ENCODE data around the gene ALG12.

The ALG12 gene

GRCh38 chr22:49892226-49892899, 25.9 kb downstream of the ALG12 start:
- no peak overlapping the region for H3K4me3 ChIP-seq (ENCODE audit: low read length)
- no peak for TF ChIP-seq CTCF (conservative IDR thresholded peaks at IDR 0.05; ENCODE audit: low read depth, low read length)
- DNase-seq (ENCODE audit: low read depth): no peak

GRCh38 chr22:49889071-49889470, 29.2 kb downstream of the ALG12 start:
- H3K4me3 ChIP-seq (ENCODE audit: low read length): no peak overlapping the region
- no peak for TF ChIP-seq CTCF (conservative IDR thresholded peaks at IDR 0.05; ENCODE audit: low read depth, low read length)
- no peak for DNase-seq (ENCODE audit: low read depth)

GRCh38 chr22:49887702-49888101, 30.5 kb downstream of the ALG12 start:
- no peak for DNase-seq (ENCODE audit: low read depth)
- no peak for TF ChIP-seq CTCF (conservative IDR thresholded peaks at IDR 0.05; ENCODE audit: low read depth, low read length)
- no peak overlapping the region for H3K4me3 ChIP-seq (ENCODE audit: low read length)

- DNase-seq (ENCODE audit: low read depth): no peak
- no peak overlapping the region for H3K4me3 ChIP-seq (ENCODE audit: low read length)
- TF ChIP-seq CTCF (conservative IDR thresholded peaks at IDR 0.05; ENCODE audit: low read depth, low read length): no peak
Measured at GRCh38 chr22:49887064-49887451, 31.2 kb downstream of the ALG12 start.

- TF ChIP-seq CTCF (conservative IDR thresholded peaks at IDR 0.05; ENCODE audit: low read depth, low read length): no peak
- no peak overlapping the region for H3K4me3 ChIP-seq (ENCODE audit: low read length)
- DNase-seq (ENCODE audit: low read depth): no peak
Measured at GRCh38 chr22:49886346-49887063, 31.7 kb downstream of the ALG12 start.

GRCh38 chr22:49885881-49886280, 32.4 kb downstream of the ALG12 start:
- no peak overlapping the region for H3K4me3 ChIP-seq (ENCODE audit: low read length)
- no peak for TF ChIP-seq CTCF (conservative IDR thresholded peaks at IDR 0.05; ENCODE audit: low read depth, low read length)
- DNase-seq (ENCODE audit: low read depth): no peak

GRCh38 chr22:49885281-49885680, 33.0 kb downstream of the ALG12 start:
- no peak overlapping the region for H3K4me3 ChIP-seq (ENCODE audit: low read length)
- DNase-seq (ENCODE audit: low read depth): no peak
- TF ChIP-seq CTCF (conservative IDR thresholded peaks at IDR 0.05; ENCODE audit: low read depth, low read length): no peak
